ENCODE measurements around the gene PADI6.

- no peak for TF ChIP-seq HDAC6 (IDR thresholded peaks at IDR 0.05; ENCODE audit: low read depth, low read length)
- no peak for TF ChIP-seq CTCF (IDR thresholded peaks at IDR 0.05; ENCODE audit: control extremely low read depth in 1 of 3, insufficient read depth in 1 of 3, low read depth in 1 of 3, low read length in 3 of 3)
- no peak for TF ChIP-seq TEAD4 (IDR thresholded peaks at IDR 0.05; ENCODE audit: low read depth, low read length)
- no peak for TF ChIP-seq NRF1 (IDR thresholded peaks at IDR 0.05; ENCODE audit: low read depth, low read length)
- no peak for TF ChIP-seq JUN (IDR thresholded peaks at IDR 0.05; ENCODE audit: low read depth, low read length)
- TF ChIP-seq KDM1A (IDR thresholded peaks at IDR 0.05; ENCODE audit: borderline replicate concordance, low read length), result no peak
- TF ChIP-seq GABPA (IDR thresholded peaks at IDR 0.05; ENCODE audit: borderline replicate concordance, insufficient read depth, low read length), result no peak
Measured at GRCh38 chr1:17329610-17330009, 42.4 kb upstream of the PADI6 start.
